Peyer's patch (tissue), 4 donors: ENCODE data around the gene RALGAPA1. TPM values are rescaled to one million over a fixed set of nuclear protein-coding genes. Genes with fewer than 3 reads are reported as not detected.

Source experiments
- DNase-seq, 3 donors: peaks; one replicate each; pipeline ENCODE4 v3.0.0-alpha.2; 2017 to 2019
- H3K27ac ChIP-seq, 4 donors: fragments of 200-600 bp; sonication (generic); one replicate each; pipeline ENCODE4 v1.5.1; 2016 to 2019
- H3K27me3 ChIP-seq, 2 donors: fragments of 200-600 bp; sonication (generic); one replicate each; pipeline ENCODE4 v1.5.1; 2019
- H3K36me3 ChIP-seq, 3 donors: fragments of 200-600 bp; sonication (generic); one replicate each; pipeline ENCODE4 v1.5.1; 2016 to 2019
- H3K4me1 ChIP-seq, 4 donors: fragments of 200-600 bp; sonication (generic); one replicate each; pipeline ENCODE4 v1.5.1; 2016 to 2019
- H3K4me3 ChIP-seq, 4 donors: fragments of 200-600 bp; sonication (generic); 1 replicate in 3 of 4; 2 replicates in 1 of 4; pipeline ENCODE4 v1.5.1; 2016 to 2019; ENCODE audit warnings: mild to moderate bottlenecking in 1 of 4
- H3K9me3 ChIP-seq, 4 donors: fragments of 200-600 bp; sonication (generic); one replicate each; pipeline ENCODE4 v1.5.1; 2016 to 2019; ENCODE audit warnings: mild to moderate bottlenecking in 1 of 4
- CTCF ChIP-seq, 6 experiments: fragments of 450-650 bp in 4 of 6; fragments of 200-600 bp in 2 of 6; sonication (generic) in 1 of 6; IDR thresholded peaks; one replicate each; pipeline ENCODE4 v1.5.1; 2017 to 2019; ENCODE audit warnings: antibody characterized with exemption in 6 of 6, mild to moderate bottlenecking in 3 of 6, moderate library complexity in 1 of 6
- POLR2A ChIP-seq, 2 donors: fragments of 450-650 bp; IDR thresholded peaks; one replicate each; pipeline ENCODE4 v1.5.1; 2017; ENCODE audit warnings: antibody characterized with exemption in 2 of 2, mild to moderate bottlenecking in 2 of 2, moderate library complexity in 2 of 2
- total RNA-seq, 4 donors: library from RNA; depleted of rRNA; stranded (reverse); fragments of >200 nt; gene quantifications; one replicate each; pipeline ENCODE4 v1.1.0, GENCODE V29; 2016

The RALGAPA1 gene
- total RNA-seq, 4 donors from 2014 or later: 61.8 to 163 (median 89.4) TPM

- no peaks in the 10 kb centered on the region for H3K9me3 ChIP-seq
- DNase-seq: no peak
- H3K4me1 ChIP-seq: no peaks in the 10 kb centered on the region
- H3K27me3 ChIP-seq: no peaks in the 10 kb centered on the region
- H3K4me3 ChIP-seq: no peak overlapping the region
- TF ChIP-seq POLR2A (IDR thresholded peaks at IDR 0.05) (no peak), CTCF (IDR thresholded peaks at IDR 0.05) (no peak)
- peaks cover 0 to 24% (median 0%) of the 10 kb centered on the region in 3 donors for H3K36me3 ChIP-seq
- H3K27ac ChIP-seq: no peak overlapping the region
Observed at GRCh38 chr14:35661875-35662274, 147.2 kb downstream of the RALGAPA1 start.

- Histone ChIP-seq H3K27me3 (no peaks in the 10 kb centered on the region), H3K4me3 (no peak overlapping the region), H3K36me3 (peaks cover 0 to 12% (median 0%) of the 10 kb centered on the region in 3 donors), H3K27ac (no peak overlapping the region), H3K9me3 (no peaks in the 10 kb centered on the region), H3K4me1 (no peaks in the 10 kb centered on the region)
- TF ChIP-seq CTCF (IDR thresholded peaks at IDR 0.05): no peak
- TF ChIP-seq POLR2A (IDR thresholded peaks at IDR 0.05): no peak
- no peak for DNase-seq
Observed at GRCh38 chr14:35653045-35653444, 156.1 kb downstream of the RALGAPA1 start.

- Histone ChIP-seq H3K4me3 (no peak overlapping the region), H3K36me3 (peaks cover 0 to 52% (median 0%) of the 10 kb centered on the region in 3 donors), H3K4me1 (no peaks in the 10 kb centered on the region), H3K27ac (no peak overlapping the region), H3K9me3 (peaks cover 0 to 4% (median 0%) of the 10 kb centered on the region in 4 donors), H3K27me3 (no peaks in the 10 kb centered on the region)
- no peak for TF ChIP-seq POLR2A (IDR thresholded peaks at IDR 0.05)
- TF ChIP-seq CTCF (IDR thresholded peaks at IDR 0.05): no peak
- no peak for DNase-seq
Observed at GRCh38 chr14:35643513-35643912, 165.6 kb downstream of the RALGAPA1 start.

DNA sequence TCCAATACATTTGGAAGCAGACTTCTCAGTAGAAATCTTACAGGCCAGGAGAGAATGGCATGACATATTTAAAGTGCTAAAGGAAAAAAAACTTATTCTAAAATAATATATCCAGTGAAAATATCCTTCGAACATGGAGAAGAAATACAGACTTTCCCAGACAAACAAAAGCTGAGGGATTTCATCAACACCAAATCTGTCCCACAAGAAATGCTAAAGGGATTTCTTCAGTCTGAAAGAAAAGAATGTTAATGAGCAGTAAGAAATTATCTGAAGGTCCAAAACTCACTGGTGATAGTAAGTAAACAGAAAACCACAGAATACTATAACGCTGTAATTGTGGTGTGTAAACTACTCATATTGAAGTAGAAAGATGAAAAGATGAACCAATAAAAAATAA lies 171.2 kb downstream of the RALGAPA1 start:
- Histone ChIP-seq H3K36me3 (peaks cover 0 to 41% (median 0%) of the 10 kb centered on the region in 3 donors), H3K9me3 (peaks cover 0 to 2% (median 0%) of the 10 kb centered on the region in 4 donors), H3K4me3 (no peak overlapping the region), H3K4me1 (no peaks in the 10 kb centered on the region), H3K27ac (no peak overlapping the region), H3K27me3 (no peaks in the 10 kb centered on the region)
- TF ChIP-seq CTCF (IDR thresholded peaks at IDR 0.05) (no peak), POLR2A (IDR thresholded peaks at IDR 0.05) (no peak)
- no peak for DNase-seq

DNA sequence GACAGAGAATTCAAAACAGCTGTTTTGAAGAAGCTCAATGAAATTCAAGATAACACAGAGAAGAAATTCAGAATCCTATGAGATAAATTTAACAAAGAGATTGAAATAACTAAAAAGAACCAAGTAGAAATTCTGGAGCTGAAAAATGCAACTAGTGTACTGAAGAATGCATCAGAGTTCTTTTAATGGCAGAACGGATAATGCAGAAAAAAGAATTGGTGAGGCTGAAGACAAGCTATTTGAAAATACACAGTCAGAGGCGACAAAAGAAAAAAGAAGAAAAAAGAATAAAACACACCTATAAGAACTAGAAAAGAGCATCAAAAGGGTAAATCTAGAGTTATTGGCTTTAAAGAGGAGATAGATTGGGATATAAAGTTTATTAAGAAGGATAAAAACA lies 171.8 kb downstream of the RALGAPA1 start:
- Histone ChIP-seq H3K36me3 (peaks cover 0 to 35% (median 0%) of the 10 kb centered on the region in 3 donors), H3K27me3 (no peaks in the 10 kb centered on the region)

More for the DNA sequence above, 171.8 kb downstream of the RALGAPA1 start:
- TF ChIP-seq CTCF (IDR thresholded peaks at IDR 0.05): no peak
- Histone ChIP-seq H3K27ac (no peak overlapping the region), H3K4me3 (no peak overlapping the region), H3K4me1 (no peaks in the 10 kb centered on the region), H3K9me3 (no peaks in the 10 kb centered on the region)
- DNase-seq: no peak
